Lung microvascular endothelial cell (primary cell): ENCODE measurements around the gene VTI1A. TPM values are rescaled to one million over a fixed set of nuclear protein-coding genes. Genes with fewer than 3 reads are reported as not detected.

Experiments
- DNase-seq, 2 donors: peaks; one replicate each; pipeline versions ENCODE4 v3.0.0 to v3.0.0-alpha.2; 2010; ENCODE audit warnings: low read depth in 2 of 2
- total RNA-seq: library from RNA; depleted of rRNA; stranded (reverse); fragments of >200 nt; gene quantifications from 2 replicates; pipeline ENCODE4 v1.2.1, GENCODE V29; 2014

Gene VTI1A
- total RNA-seq, 1 donor from 2014 or later: 18.8 TPM

DNA sequence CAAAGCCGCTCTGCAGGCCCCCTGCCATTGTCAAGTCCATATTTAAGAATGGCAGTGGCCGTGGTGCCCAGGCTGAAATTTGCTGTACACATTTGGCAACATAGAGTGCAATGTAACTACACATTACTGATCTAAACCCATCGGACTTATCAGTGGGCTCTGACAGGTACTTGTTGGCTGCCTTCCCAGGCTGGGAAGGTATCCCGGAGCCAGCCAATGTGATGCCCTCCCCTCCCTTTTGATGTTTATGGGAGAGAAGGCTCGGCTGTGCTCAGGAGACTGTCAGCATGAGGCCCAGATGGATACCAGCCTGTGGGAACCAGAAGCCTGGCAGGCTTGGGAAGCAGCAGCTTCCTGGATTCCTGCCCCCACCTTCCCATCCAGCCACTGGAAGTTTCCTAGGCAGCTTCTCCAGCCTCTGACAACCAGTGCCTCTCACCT, 357.0 kb downstream of the VTI1A start:
- DNase-seq: no peak

DNA sequence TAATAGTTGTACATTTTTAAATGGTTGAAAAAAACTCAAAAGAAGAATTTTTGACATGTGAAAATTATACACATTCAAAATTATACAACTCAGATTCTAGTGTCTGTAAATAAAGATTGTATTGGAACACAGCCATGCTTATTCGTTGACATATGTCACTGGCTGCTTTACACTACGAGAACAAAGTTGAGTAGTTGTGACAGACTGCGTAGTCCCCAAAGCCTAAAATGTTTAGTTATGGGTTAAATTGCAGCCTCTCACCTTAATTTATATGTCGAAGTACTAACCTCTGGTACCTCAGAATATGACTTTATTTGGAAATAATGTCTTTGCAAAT, 358.2 kb downstream of the VTI1A start:
- DNase-seq: no peak

DNA sequence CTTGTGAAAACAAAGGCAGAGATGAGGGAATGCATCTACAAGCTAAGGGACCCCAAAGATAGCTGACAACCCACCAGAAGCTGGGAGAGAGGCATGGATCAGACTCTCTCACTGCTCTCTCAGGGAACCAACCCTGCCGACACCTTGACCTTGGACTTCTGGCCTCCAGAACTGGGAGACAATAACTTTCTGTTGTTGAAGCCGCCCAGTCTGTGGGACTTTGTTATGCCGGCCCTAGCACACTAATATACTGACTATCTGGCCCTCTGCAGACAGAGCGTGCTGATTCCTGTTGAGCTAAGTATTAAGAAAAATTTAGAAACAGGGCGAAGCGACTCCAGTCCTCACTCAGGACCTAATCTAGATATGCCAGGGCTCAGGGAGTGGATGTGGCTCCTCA, 358.7 kb downstream of the VTI1A start:
- DNase-seq: no peak

DNA sequence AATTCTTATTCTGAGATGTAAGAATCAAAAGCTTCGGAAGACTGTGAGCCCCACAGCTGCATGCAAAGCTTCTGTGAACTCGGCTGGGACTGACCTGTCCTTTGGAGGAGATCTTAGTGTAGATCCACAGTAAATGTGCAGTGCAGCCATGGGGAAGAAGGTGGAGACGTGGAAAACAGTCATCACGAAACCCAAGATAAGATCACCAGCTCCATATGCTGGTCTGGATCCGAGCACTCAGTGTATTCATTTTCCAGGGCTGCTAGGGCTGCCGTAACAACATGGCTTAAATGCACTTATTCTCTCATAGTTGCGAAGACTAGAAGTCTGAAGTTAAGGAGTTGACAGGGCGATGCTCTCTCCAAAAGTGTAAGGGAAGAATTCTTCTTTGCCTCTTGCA, 360.0 kb downstream of the VTI1A start:
- no peak for DNase-seq

DNA sequence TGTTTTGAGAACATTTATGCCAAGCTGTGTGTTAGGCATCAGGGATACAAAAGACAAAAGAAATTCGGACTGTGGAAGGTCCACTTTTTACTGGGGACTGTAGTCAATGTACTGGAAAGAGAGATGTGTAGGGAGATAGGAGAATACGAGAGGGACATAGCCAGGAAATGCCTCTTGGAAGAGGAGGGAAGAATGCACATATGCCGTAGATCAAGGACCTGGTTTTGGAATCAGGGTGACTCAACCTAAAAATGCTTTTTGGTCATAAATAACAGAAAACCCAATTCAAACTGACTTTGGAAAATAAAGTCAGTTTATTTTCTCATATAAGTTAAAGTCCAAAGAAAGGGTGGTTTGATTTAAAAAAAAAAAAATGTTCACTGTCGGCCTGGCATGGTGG, 362.7 kb downstream of the VTI1A start:
- DNase-seq: no peak

DNA sequence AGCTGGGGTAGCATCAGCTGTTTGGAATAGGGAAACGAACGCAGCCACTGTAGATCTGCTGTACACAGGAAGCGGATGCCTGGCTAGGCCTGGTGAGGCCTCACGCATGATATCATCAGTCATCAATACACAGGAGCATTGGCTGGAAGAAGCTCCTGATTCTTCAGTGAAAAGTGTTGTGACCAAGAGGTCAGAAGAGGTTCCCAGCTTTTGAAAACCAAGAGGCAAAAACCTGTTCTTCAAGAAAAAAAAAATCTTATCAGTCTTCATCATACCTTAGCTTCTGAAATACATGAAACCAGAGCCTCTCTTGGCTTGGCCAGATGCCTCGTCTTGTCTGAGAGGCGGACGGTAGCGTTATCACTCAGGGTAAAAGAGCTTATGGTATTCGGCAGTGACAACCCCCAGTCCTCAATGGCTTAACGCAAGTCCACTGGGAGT, 363.7 kb downstream of the VTI1A start:
- DNase-seq: no peak

DNA sequence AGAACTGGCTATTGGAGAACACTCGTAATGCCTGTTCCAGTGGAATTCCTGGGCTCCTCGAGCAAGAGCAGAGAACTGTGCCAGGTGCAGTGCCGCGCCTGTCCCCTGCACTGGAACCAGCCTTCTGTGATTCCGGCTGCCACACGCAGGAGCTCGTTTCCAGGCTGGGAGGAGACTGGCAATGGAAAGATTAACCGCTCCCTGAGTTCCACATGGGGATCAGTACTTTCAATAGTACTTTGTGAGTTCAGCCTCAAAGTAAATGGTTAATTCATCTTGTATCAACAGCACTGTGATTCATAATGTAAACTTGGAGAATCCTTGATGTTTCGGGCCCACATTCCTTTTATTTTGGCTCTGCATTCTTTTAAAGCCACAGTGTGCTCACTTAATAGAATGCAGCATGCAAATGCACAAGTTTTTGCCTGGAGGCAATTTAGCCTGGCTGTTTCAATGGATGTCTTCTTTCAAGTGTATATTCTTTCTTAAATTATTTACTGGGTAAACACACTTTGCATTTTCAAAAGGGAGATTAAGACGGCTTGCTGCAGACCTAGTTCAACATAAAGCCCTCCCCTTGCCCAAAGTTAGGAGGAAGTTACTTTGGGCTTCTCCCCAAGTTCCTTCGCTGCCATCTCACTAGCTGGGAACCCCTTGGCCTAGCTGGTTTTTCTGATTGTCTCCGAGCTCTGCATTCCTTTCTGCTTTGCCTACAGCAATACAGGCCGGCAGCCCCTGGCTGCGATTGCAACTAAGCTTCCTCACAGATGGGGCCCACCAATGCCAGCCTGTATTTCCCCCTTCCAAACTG, 364.9 kb downstream of the VTI1A start:
- peak; percentile 28 to 47 for DNase-seq

DNA sequence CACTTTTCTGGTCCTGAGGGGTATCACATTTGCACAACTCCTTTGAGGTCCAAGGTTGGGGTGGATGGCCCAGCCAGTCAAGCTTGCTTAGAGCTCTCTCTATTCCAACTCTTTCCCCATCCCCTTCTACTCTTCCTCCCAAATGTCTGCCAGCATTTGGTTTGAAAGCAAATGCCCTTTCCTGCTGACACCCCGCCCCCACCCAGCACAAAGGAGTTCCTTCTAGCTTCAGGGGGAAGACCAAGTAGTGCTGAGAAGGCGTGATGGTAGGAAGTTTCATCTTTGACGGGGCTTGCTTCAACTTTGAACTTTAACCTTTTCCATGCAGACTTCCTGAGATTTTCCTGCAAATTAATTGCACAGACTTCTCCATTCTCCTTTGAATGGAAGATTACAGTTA, 365.6 kb downstream of the VTI1A start:
- no peak for DNase-seq

DNA sequence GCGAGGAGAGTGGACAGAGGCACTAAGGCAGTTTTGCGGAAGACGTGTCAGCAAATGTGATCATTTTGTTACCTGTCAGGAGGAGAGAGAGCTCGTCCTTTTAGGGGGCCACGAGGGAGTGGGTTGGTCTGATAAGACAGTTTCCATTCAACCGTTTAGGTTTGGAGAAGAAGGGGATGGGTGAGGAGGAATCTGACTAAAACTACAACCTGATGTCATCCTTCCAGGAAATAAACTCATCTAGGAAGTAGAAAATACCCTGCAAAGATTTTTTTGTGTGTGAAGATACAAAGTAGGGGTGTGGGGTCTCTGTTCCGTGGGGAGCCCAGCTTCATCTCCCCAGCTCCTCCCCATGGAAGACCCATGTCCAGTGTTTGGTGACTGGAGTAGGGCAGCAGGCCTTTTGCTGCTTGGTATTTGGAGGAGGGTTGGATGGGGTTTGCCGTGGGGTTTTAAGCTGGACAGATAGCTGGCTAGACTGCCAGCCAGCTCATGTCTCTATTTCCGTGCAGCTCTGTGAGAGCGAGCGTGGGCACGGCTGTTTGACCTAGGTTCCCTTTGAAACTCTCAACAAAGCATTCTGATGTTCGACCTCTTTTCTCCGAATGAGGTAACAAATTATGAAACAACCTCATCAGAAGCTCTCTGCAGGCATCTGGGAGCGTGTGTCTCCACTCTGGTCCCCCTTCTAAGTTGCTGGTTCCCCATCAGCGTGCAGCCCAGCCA, 367.0 kb downstream of the VTI1A start:
- DNase-seq: no peak

DNA sequence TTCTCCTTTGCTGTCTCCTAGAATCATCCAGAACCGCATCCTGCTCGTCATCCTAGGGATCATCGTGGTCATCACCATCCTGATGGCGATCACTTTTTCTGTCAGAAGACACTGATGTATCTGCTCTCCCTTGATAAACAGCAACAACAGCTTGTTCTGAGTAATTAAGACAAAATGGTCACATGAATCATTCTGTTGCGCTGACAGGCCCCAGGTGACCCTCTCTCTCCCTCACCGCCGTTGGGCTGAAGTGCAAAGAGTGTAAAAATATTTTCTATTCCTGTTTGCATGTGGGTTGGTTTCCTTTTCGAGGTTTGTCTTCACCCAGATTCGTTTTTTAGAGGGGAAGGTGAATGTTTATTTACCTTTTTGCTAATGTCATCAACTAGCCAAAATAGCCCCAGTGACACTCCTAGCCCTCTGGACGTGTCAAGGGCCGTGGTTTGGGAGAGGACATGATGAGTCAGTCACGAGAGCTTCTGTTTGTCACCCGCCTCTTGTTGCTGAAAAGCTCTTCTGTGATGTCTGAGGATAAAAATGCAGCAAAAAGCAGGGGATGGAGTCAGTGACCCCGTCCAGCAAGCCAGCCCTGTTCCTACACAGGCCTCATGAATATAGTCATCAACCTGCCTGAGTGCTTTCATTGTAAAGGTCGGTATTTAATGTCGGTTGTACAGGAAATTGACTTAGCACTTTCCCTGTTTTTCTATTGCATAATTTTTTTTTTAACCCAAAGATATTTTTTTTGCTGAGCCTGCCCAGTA, 368.4 kb downstream of the VTI1A start:
- DNase-seq: peak; percentile 39 to 94

DNA sequence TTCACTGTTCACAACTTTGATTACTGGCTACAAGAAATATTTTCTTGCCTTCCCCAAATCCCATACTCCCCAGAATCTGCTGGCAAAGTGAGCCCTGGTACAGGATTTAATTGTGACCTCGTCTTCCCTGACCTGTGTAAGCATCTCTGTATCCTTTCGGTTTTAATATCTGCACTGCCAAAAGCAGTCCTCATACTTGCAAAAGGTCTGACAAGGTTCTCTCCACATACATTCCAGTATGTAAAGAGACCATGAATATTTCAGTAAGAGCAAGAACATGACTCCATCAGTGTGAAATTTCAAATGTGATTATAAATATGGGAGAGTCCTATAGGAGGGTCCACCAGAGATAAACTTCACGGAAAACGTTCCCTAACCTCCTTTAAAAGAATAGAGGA, 369.0 kb downstream of the VTI1A start:
- no peak for DNase-seq

DNA sequence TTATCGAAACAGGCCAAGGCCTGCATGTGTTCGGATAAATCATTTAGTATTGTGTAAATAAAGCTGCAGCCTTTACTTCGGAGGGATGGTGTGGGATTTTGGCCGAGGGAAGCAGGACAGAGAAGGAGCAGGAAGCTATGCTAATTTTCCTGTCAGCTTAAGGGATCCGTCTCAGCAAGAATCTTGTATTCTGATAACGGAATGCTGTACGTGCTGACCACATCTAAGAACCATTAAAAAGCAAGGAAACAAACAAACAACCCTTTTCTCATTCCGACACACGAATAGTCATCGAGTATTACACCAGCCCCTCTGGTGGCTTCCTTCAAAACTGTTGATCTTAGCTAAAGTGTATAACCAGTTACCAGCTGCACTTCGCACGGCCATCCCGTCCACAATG, 369.9 kb downstream of the VTI1A start:
- no peak for DNase-seq

DNA sequence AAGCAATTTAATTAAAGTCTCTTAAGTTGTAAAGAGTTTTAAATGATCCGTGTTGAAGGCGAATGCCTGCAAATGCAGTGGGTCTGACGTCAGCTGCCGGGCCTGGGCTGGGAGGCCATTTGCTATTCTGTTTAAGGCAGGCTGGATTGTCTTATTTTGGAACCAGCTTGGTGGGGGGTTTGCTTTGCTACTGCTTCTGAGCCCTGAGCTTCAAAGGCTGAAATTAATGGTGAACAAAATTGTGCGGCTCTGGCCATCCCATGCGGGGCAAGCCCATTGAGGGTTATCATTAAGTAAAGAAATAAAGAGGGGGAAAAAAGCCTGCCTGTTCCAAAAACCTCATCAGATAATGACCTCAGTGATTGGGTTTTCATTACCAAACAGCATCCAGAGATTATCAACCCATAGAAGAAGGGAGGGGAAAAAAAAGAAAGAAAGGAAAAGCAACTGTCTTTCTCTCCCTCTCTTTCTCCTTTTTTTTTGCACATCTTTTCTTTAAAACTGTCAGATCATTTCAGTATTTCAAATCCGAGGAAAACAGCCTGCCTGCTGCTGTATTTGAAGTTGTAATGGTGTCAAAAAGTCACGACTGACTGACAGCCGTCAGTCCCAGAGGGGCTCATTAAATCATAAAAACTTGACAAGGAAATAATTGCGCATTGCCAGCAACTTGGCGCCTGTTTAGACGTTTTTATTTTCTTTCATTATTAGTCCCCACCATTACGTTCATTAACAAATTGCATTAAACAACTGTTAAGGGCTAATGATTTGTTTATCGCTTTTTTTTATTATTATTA, 371.2 kb downstream of the VTI1A start:
- no peak for DNase-seq

DNA sequence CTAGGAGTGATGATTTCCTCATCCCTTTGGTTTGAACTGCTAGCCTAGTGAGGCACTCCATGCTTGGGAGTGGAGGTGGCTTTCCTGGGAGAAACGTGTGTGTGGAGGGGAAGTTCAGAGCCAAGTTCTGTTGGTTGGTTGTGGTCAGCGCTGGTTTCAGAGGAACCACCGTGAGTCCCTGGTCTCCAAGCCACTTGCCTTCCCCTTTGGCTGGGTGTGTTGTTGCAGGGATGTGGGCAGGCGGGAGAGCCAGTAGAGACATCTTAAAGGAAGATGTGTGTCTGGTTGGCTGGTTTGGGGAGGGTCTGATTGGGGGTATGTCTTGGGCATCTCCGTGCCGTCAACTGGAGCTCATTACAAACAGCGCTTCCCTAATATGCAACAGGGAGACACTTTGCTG, 372.2 kb downstream of the VTI1A start:
- no peak for DNase-seq

DNA sequence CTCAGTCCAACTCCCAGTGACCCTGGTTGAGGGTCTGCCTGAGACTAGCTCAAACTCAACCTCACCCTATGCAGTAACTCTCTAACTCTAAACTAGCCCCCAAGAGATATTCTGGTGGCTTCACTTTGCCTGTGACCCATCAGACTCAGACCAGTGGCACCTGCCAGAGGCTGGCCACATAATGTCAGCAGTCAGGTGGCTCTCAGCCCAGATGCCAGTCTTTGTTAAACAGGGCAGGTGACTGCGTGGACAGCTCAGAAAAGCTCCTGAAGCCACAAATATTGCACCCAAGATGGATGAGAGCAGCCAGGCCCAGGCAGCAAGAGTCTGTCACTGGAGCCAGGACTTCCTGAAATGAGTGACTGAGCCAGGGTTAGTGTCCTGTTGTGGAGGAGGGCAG, 373.3 kb downstream of the VTI1A start:
- DNase-seq: no peak

DNA sequence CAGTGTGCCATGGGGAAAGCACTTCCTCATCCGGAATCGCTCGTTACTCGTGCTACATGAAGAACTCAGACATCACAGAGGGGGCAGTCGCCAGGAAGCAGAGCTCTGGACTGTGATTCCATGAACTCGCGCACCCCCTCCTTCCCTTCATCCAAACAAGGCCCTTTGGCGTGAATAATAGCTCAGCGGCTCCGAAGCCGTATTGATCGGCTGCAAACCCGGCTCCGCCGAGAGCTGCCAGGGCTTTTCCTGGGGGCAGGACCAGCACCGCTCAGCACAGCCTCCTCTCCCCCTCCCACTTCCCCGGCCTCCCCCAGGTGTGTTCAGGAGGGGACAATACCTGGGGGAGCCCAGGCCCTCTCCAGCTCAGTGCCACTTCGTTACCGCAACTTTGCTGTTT, 374.0 kb downstream of the VTI1A start:
- DNase-seq: no peak

DNA sequence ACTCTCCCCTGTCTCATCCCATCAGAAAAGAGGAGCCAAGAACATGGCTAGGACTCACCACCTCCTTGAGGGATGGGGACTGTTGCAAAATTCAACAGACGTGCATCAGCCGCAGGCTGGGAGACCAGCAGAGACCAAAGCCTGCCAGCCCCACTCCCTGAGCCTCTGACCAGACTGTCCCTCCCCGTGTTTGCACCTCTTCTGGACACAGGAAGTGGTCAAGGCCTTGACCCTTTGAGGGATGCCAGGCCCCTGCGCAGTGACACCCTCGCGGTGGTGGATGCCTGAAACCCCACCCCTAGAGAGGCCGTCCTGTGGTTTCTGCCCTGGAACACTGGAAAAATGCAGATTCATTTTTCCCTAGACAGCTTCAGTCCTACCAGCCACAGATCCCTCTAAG, 374.6 kb downstream of the VTI1A start:
- DNase-seq: no peak

DNA sequence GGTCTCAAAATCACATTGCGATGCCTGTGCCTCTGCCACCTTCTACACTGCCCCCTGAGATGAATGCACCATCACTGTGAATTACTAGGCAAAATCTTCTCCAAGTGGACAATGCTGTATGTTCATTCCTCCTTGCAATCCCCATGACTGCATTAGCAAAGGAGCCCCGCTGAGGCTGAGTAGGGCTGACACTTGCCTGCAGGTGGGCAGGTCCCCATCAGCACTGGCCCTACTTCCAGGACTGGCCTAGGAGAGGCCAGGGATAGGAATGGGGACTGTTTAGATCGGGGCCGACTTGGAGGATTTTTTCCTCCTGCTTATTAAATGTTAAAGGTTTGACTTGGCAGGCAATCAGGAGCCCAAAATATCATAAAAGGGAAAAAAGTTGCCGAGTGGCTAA, 376.0 kb downstream of the VTI1A start:
- DNase-seq: no peak

DNA sequence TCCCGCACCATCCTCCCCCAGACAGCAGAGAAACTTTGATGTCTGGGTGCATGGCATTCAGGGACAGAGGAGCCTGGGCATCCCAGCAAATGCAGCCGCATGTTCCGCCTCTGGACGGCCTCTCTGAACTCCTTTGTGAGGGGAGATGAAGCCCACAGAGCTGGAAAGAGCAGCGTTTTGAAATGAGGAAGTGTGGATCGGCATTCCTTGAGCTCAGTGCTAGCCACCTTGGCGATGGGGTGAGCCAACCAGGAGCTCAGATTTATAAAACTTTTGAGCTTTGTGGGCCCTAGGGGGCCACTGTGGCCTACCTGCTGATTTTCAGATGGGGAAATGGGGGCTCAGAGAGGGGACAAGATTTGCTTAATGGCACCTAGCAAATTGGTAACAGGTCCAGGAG, 376.6 kb downstream of the VTI1A start:
- DNase-seq: no peak

DNA sequence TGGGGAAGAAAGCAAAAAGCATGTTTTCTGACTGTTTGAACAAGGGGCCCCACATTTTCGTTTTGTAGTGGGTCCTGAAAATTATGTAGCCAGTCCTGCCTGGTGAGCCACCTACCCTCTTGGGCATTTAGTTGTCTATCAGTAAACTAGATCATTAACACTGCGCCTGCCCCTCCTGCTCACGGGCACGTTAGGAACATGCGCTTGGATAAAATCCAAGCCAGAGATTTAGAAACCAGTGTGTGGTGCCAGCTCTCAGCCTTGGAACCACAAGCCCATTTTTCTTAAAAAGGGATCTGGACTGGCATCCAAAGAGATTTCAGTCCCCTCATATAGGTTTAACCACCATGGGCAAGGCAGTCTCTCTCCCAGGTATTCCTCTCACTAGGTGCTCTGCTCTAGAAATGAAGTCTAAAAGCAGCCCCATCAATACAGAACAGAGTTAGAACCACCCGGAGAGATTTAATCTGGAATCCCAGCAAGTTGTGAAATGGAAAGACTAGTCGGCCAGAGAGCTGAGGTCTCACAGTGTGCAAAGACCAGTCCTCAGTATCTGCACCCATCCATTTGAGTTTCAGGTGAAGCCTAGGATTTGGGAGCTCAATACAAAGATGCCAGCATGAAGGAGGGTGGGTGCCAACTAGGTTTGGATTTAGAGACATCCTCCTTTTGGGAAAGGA, 379.1 kb downstream of the VTI1A start:
- DNase-seq: no peak

DNA sequence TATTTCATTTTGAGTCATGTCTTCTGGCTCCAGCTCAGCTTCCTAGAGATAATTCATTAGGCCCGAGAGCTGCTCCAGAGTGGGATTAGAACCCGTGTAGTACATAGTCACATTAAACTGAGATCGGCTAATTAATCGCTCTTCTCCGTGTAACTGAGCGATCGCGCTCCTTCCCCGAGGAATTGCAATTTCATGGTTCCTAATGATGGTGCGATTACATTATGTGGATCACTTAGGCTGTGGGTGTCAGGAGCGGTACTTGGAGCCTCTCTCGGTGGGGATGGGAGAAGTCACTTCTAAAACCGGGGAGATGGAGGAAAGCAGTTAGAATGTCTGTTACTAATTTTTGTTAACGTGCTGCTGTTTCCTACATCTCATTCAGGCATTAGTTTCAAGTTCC, 380.1 kb downstream of the VTI1A start:
- DNase-seq: no peak
